ENCODE data around the gene GPR89A.
"Not testable (repeated sequence)": the region's sequence is repeated elsewhere in the genome, so short reads cannot be mapped to it uniquely, and the experiment has no call there.

The GPR89A gene

GRCh38 chr1:145717833-145718232 lies 110.0 kb downstream of the GPR89A start:
- no peak for DNase-seq (ENCODE audit: low spot score)

- DNase-seq (ENCODE audit: low spot score) = not testable (repeated sequence)
Measured at GRCh38 chr1:145718465-145718864, 110.7 kb downstream of the GPR89A start.

- no peak for DNase-seq (ENCODE audit: low spot score)
Measured at GRCh38 chr1:145719230-145720079, 111.7 kb downstream of the GPR89A start, which contains the start of gene CD160. Gene CD160, plus strand, starts transcription at chr1:145719499. Its CDS starts 8,829 bp downstream, at chr1:145728328.
